Measurements from ENCODE around the gene ABLIM3.
A peak's percentile ranks its signal among the peaks of the same experiment; 100 is the strongest.

DNA sequence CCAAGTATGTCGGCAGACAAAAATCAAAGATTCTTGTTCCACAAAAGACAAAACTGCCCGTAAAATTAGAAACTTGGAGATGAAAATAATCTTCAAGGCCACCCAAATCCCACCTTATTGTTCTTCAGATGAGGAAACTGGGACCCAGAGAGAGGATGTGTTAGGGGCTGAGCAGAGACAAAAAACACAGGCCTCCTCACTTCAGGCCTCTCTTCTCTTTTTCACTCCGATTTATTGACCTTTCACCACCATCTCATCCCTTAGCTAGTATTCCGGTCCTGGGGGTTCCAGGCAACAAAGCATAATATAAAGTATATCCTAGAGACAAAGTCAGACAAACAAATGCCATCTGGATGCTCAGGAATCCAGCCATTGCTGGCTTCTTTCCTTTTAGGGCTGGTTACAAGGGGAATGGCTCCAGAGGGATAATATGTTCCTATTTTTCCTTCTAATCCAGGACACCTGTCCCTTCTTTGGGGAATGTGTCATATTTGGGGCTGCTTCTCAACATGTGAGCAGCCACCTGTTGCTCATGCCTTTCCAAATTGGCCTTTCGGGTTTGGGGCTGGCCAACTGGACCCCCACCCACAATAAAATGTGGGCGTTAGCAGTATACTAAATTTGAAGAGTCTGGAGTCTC is 88.1 kb downstream of the ABLIM3 start:
- TF ChIP-seq, protein P1, sequence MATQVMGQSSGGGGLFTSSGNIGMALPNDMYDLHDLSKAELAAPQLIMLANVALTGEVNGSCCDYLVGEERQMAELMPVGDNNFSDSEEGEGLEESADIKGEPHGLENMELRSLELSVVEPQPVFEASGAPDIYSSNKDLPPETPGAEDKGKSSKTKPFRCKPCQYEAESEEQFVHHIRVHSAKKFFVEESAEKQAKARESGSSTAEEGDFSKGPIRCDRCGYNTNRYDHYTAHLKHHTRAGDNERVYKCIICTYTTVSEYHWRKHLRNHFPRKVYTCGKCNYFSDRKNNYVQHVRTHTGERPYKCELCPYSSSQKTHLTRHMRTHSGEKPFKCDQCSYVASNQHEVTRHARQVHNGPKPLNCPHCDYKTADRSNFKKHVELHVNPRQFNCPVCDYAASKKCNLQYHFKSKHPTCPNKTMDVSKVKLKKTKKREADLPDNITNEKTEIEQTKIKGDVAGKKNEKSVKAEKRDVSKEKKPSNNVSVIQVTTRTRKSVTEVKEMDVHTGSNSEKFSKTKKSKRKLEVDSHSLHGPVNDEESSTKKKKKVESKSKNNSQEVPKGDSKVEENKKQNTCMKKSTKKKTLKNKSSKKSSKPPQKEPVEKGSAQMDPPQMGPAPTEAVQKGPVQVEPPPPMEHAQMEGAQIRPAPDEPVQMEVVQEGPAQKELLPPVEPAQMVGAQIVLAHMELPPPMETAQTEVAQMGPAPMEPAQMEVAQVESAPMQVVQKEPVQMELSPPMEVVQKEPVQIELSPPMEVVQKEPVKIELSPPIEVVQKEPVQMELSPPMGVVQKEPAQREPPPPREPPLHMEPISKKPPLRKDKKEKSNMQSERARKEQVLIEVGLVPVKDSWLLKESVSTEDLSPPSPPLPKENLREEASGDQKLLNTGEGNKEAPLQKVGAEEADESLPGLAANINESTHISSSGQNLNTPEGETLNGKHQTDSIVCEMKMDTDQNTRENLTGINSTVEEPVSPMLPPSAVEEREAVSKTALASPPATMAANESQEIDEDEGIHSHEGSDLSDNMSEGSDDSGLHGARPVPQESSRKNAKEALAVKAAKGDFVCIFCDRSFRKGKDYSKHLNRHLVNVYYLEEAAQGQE (IDR thresholded peaks at IDR 0.05; ENCODE audit: insufficient read depth in 1 of 2, low read depth in 2 of 2, low read length in 1 of 2) = no peak
- TF ChIP-seq, protein P2, sequence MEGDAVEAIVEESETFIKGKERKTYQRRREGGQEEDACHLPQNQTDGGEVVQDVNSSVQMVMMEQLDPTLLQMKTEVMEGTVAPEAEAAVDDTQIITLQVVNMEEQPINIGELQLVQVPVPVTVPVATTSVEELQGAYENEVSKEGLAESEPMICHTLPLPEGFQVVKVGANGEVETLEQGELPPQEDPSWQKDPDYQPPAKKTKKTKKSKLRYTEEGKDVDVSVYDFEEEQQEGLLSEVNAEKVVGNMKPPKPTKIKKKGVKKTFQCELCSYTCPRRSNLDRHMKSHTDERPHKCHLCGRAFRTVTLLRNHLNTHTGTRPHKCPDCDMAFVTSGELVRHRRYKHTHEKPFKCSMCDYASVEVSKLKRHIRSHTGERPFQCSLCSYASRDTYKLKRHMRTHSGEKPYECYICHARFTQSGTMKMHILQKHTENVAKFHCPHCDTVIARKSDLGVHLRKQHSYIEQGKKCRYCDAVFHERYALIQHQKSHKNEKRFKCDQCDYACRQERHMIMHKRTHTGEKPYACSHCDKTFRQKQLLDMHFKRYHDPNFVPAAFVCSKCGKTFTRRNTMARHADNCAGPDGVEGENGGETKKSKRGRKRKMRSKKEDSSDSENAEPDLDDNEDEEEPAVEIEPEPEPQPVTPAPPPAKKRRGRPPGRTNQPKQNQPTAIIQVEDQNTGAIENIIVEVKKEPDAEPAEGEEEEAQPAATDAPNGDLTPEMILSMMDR (IDR thresholded peaks at IDR 0.05) = peak; percentile 41
- TF ChIP-seq SIN3A (IDR thresholded peaks at IDR 0.05; ENCODE audit: borderline replicate concordance, insufficient read depth, low read depth, low read length) (no peak), POLR2AphosphoS5 (IDR thresholded peaks at IDR 0.05; ENCODE audit: low read depth, low read length) (no peak), TCF7L2 (IDR thresholded peaks at IDR 0.05; ENCODE audit: low read depth, low read length) (no peak)

All from Panc1 (cell line).